Cardiac muscle cell (in vitro differentiated cells and primary cell): ENCODE results near the gene BMP4. TPM values are rescaled to one million over a fixed set of nuclear protein-coding genes. Genes with fewer than 3 reads are reported as not detected.
A peak's percentile ranks its signal among the peaks of the same experiment; 100 is the strongest.
"Not testable (repeated sequence)": the region's sequence is repeated elsewhere in the genome, so short reads cannot be mapped to it uniquely, and the experiment has no call there.

Experiments
- DNase-seq, 2 donors: peaks; one replicate each; pipeline versions ENCODE4 v3.0.0 to v3.0.0-alpha.2; 2010 to 2017; ENCODE audit warnings: low read depth in 1 of 2, low spot score in 1 of 2
- H3K27ac ChIP-seq: fragments of 200-600 bp; sonication (generic); 2 replicates; pipeline ENCODE4 v1.5.1; 2016
- H3K27me3 ChIP-seq: fragments of 200-600 bp; sonication (generic); 2 replicates; pipeline ENCODE4 v1.6.0; 2016; ENCODE audit warnings: control low read depth
- H3K36me3 ChIP-seq: fragments of 200-600 bp; sonication (generic); 2 replicates; pipeline ENCODE4 v1.5.1; 2016; ENCODE audit warnings: control low read depth
- H3K4me1 ChIP-seq: fragments of 200-600 bp; sonication (generic); 2 replicates; pipeline ENCODE4 v1.8.1; 2017; ENCODE audit warnings: low read depth, mild to moderate bottlenecking, mixed run types
- H3K4me3 ChIP-seq: fragments of 200-600 bp; sonication (generic); 2 replicates; pipeline ENCODE4 v1.5.1; 2016; ENCODE audit warnings: mild to moderate bottlenecking
- H3K9me3 ChIP-seq: fragments of 200-600 bp; sonication (generic); 2 replicates; pipeline ENCODE4 v1.5.1; 2017; ENCODE audit warnings: low read depth, mild to moderate bottlenecking, control low read depth
- CTCF ChIP-seq: IDR thresholded peaks from 2 replicates; pipeline ENCODE4 v1.5.1; 2012; ENCODE audit warnings: low read depth, mild to moderate bottlenecking, low read length
- polyA plus RNA-seq: library from polyadenylated mRNA; unstranded; fragments of >200 nt; fragmentation: Nextera tagmentation; extraction: Ambion mirVana; gene quantifications from 2 replicates; pipeline ENCODE4 v1.2.1, GENCODE V29; 2016
- total RNA-seq: library from RNA; depleted of rRNA; stranded (reverse); fragments of >200 nt; gene quantifications from 2 replicates; pipeline ENCODE4 v1.2.3, GENCODE V29; 2016

BMP4 gene
- total and polyA plus RNA-seq, 2 experiments from 2014 or later, result 10.6 to 11.4 TPM

DNA sequence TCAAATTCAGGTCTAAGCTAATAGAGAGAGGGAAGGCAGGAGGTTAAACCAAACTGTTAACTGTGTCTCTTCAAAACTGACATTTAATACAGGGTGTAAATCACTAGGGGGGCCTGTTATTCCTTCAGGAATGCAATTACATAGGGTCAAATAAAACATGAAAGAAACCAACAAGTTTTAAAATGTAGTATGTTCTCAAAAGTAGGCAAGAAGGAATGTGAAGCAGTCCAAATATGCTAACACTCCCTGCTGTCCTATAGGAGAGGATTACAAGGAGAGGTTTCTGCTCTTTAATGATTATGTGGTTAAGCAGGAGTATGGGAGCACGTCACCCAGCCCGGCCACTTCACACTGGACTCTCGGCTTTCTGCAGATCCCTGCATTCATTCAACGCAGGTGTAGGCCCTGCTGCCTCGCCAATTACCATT lies 42.5 kb upstream of the BMP4 start:
- Histone ChIP-seq H3K36me3 (no peaks in the 10 kb centered on the region), H3K9me3 (no peaks in the 10 kb centered on the region), H3K27me3 (no peaks in the 10 kb centered on the region), H3K4me3 (no peak overlapping the region), H3K4me1 (peaks cover 7% of the 10 kb centered on the region), H3K27ac (peak overlapping the region; percentile 53)
- TF ChIP-seq CTCF, result no peak
- DNase-seq, result peak; percentile 56 to 60

GRCh38 chr14:53996041-53996440 lies 39.4 kb upstream of the BMP4 start:
- Histone ChIP-seq H3K36me3 (no peaks in the 10 kb centered on the region), H3K27ac (no peak overlapping the region), H3K4me1 (peaks cover 7% of the 10 kb centered on the region), H3K4me3 (no peak overlapping the region), H3K9me3 (no peaks in the 10 kb centered on the region), H3K27me3 (no peaks in the 10 kb centered on the region)
- no peak for DNase-seq
- no peak for TF ChIP-seq CTCF

DNA sequence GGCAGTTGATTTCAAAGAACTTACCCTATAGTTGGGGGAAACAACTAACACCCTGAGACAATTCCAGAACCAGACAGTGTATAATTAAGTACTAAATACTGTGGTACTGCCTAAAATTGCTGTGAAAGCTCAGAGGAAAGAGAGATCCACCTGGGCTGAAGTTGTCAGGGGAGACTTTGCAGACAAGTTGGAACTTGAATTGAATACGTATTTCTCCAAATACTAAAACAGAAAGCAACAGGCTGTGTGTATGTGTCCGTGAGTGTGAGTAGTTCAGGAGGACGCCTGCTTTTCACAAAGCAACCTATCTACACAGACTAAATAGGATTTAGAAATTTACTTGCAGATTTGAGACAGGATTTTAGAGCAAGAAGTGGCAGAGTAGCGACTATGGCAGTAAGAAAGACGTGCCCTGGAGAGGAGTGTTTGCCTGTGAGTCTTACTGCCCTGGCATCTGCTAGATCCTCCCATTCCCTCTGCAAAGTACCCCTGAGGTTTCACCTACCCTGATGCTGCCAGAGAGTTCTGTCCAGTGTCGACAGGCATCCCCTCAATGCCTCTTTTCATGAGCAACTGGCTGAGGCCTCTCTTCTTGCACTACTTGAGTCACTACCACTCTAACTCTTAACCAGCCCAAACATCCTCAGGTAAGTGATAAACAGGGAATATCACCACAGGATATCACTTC lies 37.4 kb upstream of the BMP4 start:
- no peak for DNase-seq
- TF ChIP-seq CTCF, result no peak
- Histone ChIP-seq H3K27me3 (no peaks in the 10 kb centered on the region), H3K4me3 (no peak overlapping the region), H3K4me1 (peaks cover 7% of the 10 kb centered on the region), H3K9me3 (no peaks in the 10 kb centered on the region), H3K27ac (no peak overlapping the region), H3K36me3 (no peaks in the 10 kb centered on the region)

DNA sequence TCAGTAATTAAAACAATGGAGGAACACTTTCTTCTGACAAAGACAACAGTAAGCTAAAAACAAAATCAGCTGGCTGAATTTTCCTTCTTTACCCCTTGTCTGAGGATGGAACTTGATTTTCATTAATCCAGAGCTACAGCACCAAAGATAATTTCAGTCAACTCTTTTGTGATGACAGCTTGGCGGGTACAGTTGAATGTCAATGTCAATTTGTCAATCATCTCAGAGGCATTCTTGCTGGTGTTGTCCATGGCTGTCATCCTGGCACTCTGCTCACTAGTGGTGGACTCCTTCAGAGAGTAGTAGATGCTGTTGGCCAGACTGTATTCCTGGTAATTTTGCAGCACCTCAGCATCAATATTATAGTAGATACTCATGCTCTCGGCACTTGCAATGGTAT lies 34.4 kb upstream of the BMP4 start:
- Histone ChIP-seq H3K9me3 (no peaks in the 10 kb centered on the region), H3K4me3 (no peak overlapping the region), H3K36me3 (no peaks in the 10 kb centered on the region), H3K4me1 (no peaks in the 10 kb centered on the region), H3K27ac (no peak overlapping the region), H3K27me3 (no peaks in the 10 kb centered on the region)
- DNase-seq, result no peak
- no peak for TF ChIP-seq CTCF

DNA sequence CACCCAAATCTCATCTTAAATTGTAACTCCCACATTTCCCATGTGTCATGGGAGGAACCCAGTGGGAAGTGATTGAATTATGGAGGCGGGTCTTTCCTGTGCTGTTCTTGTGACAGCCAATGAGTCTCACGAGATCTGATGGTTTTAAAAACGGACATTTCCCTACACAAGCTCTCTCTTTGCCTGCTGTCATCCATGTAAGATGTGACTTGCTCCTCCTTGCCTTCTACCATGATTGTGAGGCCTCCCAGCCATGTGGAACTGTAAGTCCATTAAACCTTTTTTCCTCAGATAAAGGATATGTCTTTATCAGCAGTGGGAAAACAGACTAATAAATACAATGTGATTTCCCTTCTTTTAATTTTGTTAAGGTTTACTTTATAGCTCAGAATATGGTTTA lies 30.1 kb upstream of the BMP4 start:
- not testable (repeated sequence) for H3K4me1 ChIP-seq, H3K36me3 ChIP-seq, DNase-seq, H3K27me3 ChIP-seq, H3K4me3 ChIP-seq, H3K9me3 ChIP-seq, H3K27ac ChIP-seq

DNA sequence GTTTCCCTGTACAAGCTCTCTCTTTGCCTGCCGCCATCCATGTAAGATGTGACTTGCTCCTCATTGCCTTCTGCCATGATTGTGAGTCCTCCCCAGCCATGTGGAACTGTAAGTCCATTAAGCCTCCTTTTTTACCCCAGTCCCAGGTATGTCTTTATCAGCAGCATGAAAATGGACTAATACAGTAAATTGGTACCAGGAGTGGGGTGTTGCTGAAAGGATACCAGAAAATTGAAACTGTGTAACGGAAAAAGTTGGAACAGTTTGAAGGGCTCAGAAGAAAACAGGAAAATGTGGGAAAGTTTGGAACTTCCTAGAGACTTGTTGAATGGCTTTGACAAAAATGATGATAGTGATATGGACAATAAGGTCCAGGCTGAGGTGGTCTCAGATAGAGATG lies 28.3 kb upstream of the BMP4 start:
- not testable (repeated sequence) for H3K36me3 ChIP-seq, DNase-seq, H3K4me1 ChIP-seq, H3K27me3 ChIP-seq, H3K4me3 ChIP-seq, H3K9me3 ChIP-seq, H3K27ac ChIP-seq
